Naive thymus-derived CD4-positive, alpha-beta T cell (primary cell): ENCODE results near the gene FLNC. TPM values are rescaled to one million over a fixed set of nuclear protein-coding genes. Genes with fewer than 3 reads are reported as not detected.

ENCODE experiments used
- ATAC-seq: fragments of 150-1000 bp; cut with Tn5 transposase; 2 replicates; pipeline ENCODE4 v1.10.0; 2021; ENCODE audit warnings: mild to moderate bottlenecking, moderate library complexity
- CTCF ChIA-PET: fragments of 350-600 bp; sonication (Branson Sonifier 250); formaldehyde crosslinking; loops from one replicate; lab custom pipeline; 2021; ENCODE audit warnings: antibody characterized with exemption; lab: Charles Lee
- POLR2A ChIA-PET: fragments of 350-600 bp; sonication (Branson Sonifier 250); formaldehyde crosslinking; loops from one replicate; lab custom pipeline; 2021; ENCODE audit warnings: antibody characterized with exemption, inconsistent platforms; lab: Charles Lee
- DNase-seq, 9 donors: peaks; one replicate each; pipeline versions ENCODE4 v3.0.0 to v3.0.0-alpha.2; 2020 to 2022; ENCODE audit warnings: mixed read lengths in 1 of 9
- H3K27ac ChIP-seq: one replicate; pipeline ENCODE4 v1.7.0; 2013; ENCODE audit warnings: mild to moderate bottlenecking, low read depth, low read length, moderate library complexity
- H3K27me3 ChIP-seq, 2 donors: one replicate each; pipeline ENCODE4 v1.7.0; 2013; ENCODE audit warnings: low read length in 2 of 2, mild to moderate bottlenecking in 2 of 2, moderate library complexity in 2 of 2; ENCODE audit not compliant: control insufficient read depth in 2 of 2, insufficient read depth in 2 of 2
- H3K36me3 ChIP-seq, 3 experiments: 1 replicate in 2 of 3; 2 replicates in 1 of 3; pipeline ENCODE4 v1.7.0; 2013; ENCODE audit warnings: low read length in 3 of 3, mild to moderate bottlenecking in 3 of 3, moderate library complexity in 1 of 3; ENCODE audit not compliant: insufficient read depth in 3 of 3, control insufficient read depth in 2 of 3
- H3K4me1 ChIP-seq, 2 donors: one replicate each; pipeline ENCODE4 v1.7.0; 2013; ENCODE audit warnings: low read length in 2 of 2, mild to moderate bottlenecking in 2 of 2, moderate library complexity in 1 of 2; ENCODE audit not compliant: control insufficient read depth in 2 of 2, insufficient read depth in 2 of 2
- H3K4me3 ChIP-seq: 2 replicates; pipeline ENCODE4 v1.7.0; 2013; ENCODE audit warnings: mild to moderate bottlenecking, low read length
- H3K9me3 ChIP-seq, 3 experiments: 1 replicate in 2 of 3; 2 replicates in 1 of 3; pipeline ENCODE4 v1.7.0; 2013; ENCODE audit warnings: low read length in 3 of 3; ENCODE audit not compliant: control insufficient read depth in 2 of 3
- H3K27ac Mint-ChIP-seq, 9 donors: one replicate each; pipeline ENCODE4 v1.8.0; 2020 to 2022; ENCODE audit warnings: mixed read lengths in 9 of 9, mild to moderate bottlenecking in 8 of 9, moderate library complexity in 5 of 9, inconsistent platforms in 2 of 9
- H3K27me3 Mint-ChIP-seq, 5 donors: one replicate each; pipeline ENCODE4 v1.8.0; 2021 to 2022; ENCODE audit warnings: mixed read lengths in 5 of 5, mild to moderate bottlenecking in 1 of 5
- H3K36me3 Mint-ChIP-seq, 5 donors: one replicate each; pipeline ENCODE4 v1.8.0; 2020 to 2022; ENCODE audit warnings: mixed read lengths in 5 of 5, mild to moderate bottlenecking in 3 of 5, inconsistent platforms in 1 of 5
- H3K4me1 Mint-ChIP-seq, 7 donors: one replicate each; pipeline ENCODE4 v1.8.0; 2020 to 2022; ENCODE audit warnings: mixed read lengths in 7 of 7, mild to moderate bottlenecking in 3 of 7, inconsistent platforms in 1 of 7
- H3K4me3 Mint-ChIP-seq, 10 donors: one replicate each; pipeline ENCODE4 v1.8.0; 2020 to 2022; ENCODE audit warnings: mild to moderate bottlenecking in 10 of 10, mixed read lengths in 10 of 10, moderate library complexity in 6 of 10, inconsistent platforms in 2 of 10
- H3K9me3 Mint-ChIP-seq, 11 donors: one replicate each; pipeline ENCODE4 v1.8.0; 2020 to 2022; ENCODE audit warnings: mixed read lengths in 11 of 11, mild to moderate bottlenecking in 4 of 11, inconsistent platforms in 1 of 11, moderate library complexity in 1 of 11
- intact Hi-C, 2 donors: fragments of 100-400 bp; cut with micrococcal nuclease; formaldehyde crosslinking; loops; one replicate each; pipeline ENCODE4 v1.15.1; 2023
- polyA plus RNA-seq, 2 donors: library from polyadenylated mRNA; unstranded; fragments of 300-500 nt; fragmentation: Illumina TruSeq; gene quantifications; one replicate each; pipeline ENCODE4 v1.2.3, GENCODE V29; 2021
- total RNA-seq, 6 experiments: library from RNA in 5 of 6; stranded (reverse) in 5 of 6; gene quantifications; 1 replicate in 5 of 6; 2 replicates in 1 of 6; pipeline ENCODE4 v1.2.3 and lab custom pipeline; 2021 to 2026

Gene FLNC
- total and polyA plus RNA-seq, 7 experiments from 2014 or later = 0.05 to 0.19 TPM; not detected in 5

DNA sequence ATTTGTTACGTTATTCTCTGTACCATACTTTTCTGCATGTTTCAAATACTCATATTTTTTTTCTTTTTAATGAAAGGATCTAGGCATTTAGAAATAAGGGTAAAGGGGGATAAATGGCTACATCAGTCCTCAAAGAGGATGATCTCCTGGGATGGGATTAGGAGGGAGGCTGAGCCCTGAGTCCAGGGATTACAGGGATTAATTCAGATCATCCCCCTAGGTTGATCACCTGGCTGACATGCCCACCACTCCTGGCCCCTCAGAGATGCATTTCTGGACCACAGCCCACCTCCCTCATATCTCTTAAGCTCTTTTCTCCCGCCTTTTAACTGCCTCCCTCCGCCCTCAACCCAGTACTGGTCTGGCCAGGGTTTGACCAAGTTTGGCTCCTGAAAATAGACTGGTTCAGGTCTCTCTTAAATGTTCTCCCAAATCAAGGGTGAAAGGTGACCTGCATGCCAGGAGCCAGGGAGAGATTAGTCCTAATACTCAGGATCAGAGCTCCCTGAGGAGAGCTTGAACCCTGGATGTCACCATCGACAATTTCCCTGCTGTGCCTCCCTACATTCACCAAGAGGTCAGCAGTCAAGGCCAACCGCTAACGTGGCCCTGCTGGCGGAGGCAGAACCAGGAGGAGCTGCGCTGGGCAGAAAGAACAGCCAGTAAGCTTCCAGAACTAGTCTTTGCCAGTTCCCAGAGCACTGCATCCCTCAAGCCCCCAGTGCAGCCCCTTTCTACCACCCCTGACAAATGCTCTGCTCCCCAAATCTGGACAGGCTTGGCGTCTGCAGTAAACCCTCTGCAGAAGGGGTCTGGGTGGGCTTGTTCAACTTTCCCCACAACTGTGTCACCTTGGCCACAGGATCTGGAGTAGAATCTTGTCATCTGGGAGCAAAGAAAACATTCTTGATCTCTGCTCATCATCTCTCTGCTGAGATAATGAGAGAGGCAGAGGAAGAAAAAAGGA is 41.5 kb upstream of the FLNC start:
- Mint-ChIP-seq H3K27me3 (peaks cover 0 to 49% (median 0%) of the 10 kb centered on the region in 5 donors), H3K4me3 (peak overlapping the region in 8 of 10 donors; percentile 10 to 92 (median 82)), H3K4me1 (peaks cover 6 to 25% (median 11%) of the 10 kb centered on the region in 7 donors), H3K9me3 (no peaks in the 10 kb centered on the region), H3K27ac (peak overlapping the region in 7 of 9 donors; percentile 51 to 87 (median 79)), H3K36me3 (no peaks in the 10 kb centered on the region)
- no peak for DNase-seq
- H3K4me1 ChIP-seq = peaks cover 0 to 3% of the 10 kb centered on the region in 2 donors
- H3K27me3 ChIP-seq = no peaks in the 10 kb centered on the region
- CTCF ChIA-PET = no interaction called here
- H3K9me3 ChIP-seq = no peaks in the 10 kb centered on the region
- POLR2A ChIA-PET = interaction anchor here (0.6 kb wide), 1 partner anchor 25 kb away, joined by 6 read pairs; no protein-coding TSS in a partner anchor
- no peak overlapping the region for H3K4me3 ChIP-seq
- H3K36me3 ChIP-seq = peaks cover 0 to 3% (median 0%) of the 10 kb centered on the region in 3 experiments
- H3K27ac ChIP-seq = no peak overlapping the region
- intact Hi-C loops = no loop called here
- no peak for ATAC-seq

DNA sequence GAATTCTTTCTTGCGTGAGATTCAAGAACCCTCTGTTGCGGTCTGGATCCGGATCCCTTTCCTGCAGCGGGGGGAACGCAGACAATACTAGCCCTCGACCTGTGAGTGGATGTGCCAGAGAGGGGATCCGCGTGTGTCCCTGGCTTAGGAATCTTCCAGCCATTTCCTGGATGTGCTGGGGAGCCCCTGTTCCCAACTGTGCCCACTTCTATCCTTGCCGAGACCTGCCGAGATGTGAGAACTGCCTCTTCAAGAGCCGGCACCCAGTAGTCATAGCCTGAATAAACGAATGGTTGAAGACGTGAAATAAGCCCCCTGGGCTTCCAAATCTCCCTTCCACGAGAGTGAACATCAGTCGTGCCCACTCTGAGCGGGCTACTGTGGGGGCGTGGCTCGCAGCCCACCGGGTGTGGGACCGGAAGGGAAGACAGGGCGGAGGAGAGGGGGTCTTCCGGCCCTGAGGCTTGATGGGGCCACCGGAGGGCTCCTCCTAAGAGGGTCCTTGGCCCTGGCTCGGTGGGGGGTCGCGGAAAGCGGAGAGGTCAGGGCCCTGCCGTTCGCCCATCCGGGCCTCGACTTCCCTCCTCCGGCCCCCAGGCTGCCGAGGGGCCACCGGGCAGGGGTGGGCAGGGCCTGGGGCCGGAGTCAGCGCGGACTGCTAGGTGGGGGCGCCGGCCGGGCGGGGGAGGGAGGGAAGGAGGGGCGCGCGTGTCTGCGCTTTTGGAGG is 39.7 kb upstream of the FLNC start:
- ATAC-seq = no peak

DNA sequence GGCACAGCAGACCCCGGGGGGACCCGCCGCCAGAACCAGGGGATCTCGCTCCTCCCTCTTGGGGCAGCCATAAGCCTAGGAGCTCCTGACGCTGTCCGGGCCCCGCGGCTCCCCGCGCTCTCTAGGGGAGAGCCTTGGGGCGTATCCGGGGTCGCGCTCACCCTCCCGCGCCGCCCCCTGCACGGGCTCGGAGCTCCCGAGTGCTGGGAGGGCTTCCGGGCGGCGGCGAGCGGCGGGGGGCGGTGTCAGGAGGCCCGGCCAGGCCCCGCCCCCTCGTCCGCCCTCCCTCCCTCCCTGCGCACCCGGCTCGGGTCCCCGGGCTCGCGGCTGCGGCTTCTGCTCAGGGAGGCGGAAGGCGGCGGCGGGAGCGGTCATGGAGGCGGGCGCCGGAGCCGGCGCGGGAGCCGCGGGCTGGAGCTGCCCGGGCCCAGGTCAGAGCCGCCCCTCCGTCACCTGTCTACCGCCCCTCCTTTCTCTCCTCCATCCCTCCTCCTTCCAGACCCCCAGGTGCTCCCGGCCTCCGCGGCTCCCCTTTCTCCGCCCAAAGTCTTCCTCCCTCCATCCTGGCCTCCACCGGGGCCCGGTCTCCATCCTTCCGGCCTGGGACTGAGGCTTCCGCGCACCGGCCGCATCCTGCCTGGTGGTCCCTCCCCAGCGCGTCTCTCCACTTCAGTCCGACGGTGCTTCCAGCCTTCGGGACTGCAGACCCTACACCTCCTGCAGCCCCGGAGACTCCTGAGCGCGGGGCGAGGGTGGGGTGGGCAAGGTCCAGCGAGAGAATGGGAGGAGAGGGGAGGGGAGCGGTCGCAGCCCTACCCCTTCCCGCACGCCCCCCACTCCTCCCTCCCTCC is 38.9 kb upstream of the FLNC start, which contains the start of gene CCDC136:
CCDC136 (plus strand) TSS at position 848 of the 851 bp plus-strand sequence. CDS start 444 bp downstream, outside the sequence.
- H3K4me1 ChIP-seq = peaks cover 0 to 3% of the 10 kb centered on the region in 2 donors
- peak within 1 kb of the TSS; percentile 62 to 90 (median 80) for H3K4me3 Mint-ChIP-seq
- ATAC-seq (peak; percentile 95), DNase-seq (peak; percentile 67 to 82 (median 76))
- peak within 1 kb of the TSS in 5 of 9 donors; percentile 19 to 80 (median 56) for H3K27ac Mint-ChIP-seq
- peak within 1 kb of the TSS; percentile 64 for H3K4me3 ChIP-seq
- peaks cover 0 to 3% (median 0%) of the 10 kb centered on the region in 3 experiments for H3K36me3 ChIP-seq
- intact Hi-C loops = loop anchor here (1.0 to 5.0 kb wide), 4 partner anchors 51 to 71 kb away; partner anchors contain the start of genes ATP6V1F (in 2 of the 2) and CALU (in 2 of the 2)
- no peaks in the 10 kb centered on the region for H3K27me3 ChIP-seq
- CTCF ChIA-PET = no interaction called here
- H3K9me3 ChIP-seq = no peaks in the 10 kb centered on the region
- H3K27me3 Mint-ChIP-seq = peaks cover 0 to 36% (median 0%) of the 10 kb centered on the region in 5 donors
- peak within 1 kb of the TSS; percentile 68 for H3K27ac ChIP-seq
- no peaks in the 10 kb centered on the region for H3K9me3 Mint-ChIP-seq
- peaks cover 6 to 29% (median 12%) of the 10 kb centered on the region in 7 donors for H3K4me1 Mint-ChIP-seq
- peaks cover 0 to 8% (median 0%) of the 10 kb centered on the region in 5 donors for H3K36me3 Mint-ChIP-seq
- POLR2A ChIA-PET = interaction anchor here (0.6 to 1.1 kb wide), 4 partner anchors 10 to 72 kb away, joined by 4 read pairs; partner anchors contain the start of genes ATP6V1F and CALU

More for the DNA sequence above, 39.7 kb upstream of the FLNC start:
- H3K4me3 Mint-ChIP-seq = peak overlapping the region; percentile 68 to 92 (median 86)
- Histone ChIP-seq H3K4me1 (peaks cover 0 to 3% of the 10 kb centered on the region in 2 donors), H3K27ac (peak overlapping the region; percentile 68), H3K36me3 (peaks cover 0 to 3% (median 0%) of the 10 kb centered on the region in 3 experiments), H3K4me3 (peak overlapping the region; percentile 58), H3K9me3 (no peaks in the 10 kb centered on the region), H3K27me3 (no peaks in the 10 kb centered on the region)
- H3K36me3 Mint-ChIP-seq = peaks cover 0 to 4% (median 0%) of the 10 kb centered on the region in 5 donors
- H3K27ac Mint-ChIP-seq = peak overlapping the region; percentile 54 to 94 (median 82)
- CTCF ChIA-PET = no interaction called here
- no peaks in the 10 kb centered on the region for H3K9me3 Mint-ChIP-seq
- peaks cover 0 to 44% (median 0%) of the 10 kb centered on the region in 5 donors for H3K27me3 Mint-ChIP-seq
- peaks cover 6 to 29% (median 12%) of the 10 kb centered on the region in 7 donors for H3K4me1 Mint-ChIP-seq
- intact Hi-C loops = loop anchor here (1.0 to 5.0 kb wide), 4 partner anchors 51 to 72 kb away; partner anchors contain the start of genes ATP6V1F (in 2 of the 2) and CALU (in 2 of the 2)
- DNase-seq = peak in 4 of 9 donors; percentile 6 to 20 (median 12)
- POLR2A ChIA-PET = interaction anchor here (1.1 kb wide), 1 partner anchor 72 kb away, joined by 4 read pairs; the partner anchor contains the start of gene ATP6V1F

DNA sequence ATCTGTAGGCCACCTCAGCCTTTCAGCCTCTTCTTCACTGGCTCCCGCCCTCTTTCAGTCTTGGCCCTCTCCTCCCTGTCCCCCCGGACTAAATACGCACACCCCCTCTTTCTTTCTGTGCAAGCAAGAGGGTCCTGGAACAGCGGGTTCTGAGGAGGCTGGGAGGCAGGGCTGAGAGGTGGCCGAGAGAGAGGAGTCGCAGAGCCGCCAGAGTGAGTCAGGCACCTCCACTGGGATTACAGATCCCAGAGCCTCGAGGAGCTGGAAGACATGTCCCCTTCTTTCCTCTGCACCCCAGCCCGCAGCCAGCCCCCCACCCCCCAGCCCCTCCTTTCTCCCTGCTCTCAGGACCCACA is 38.3 kb upstream of the FLNC start:
- Mint-ChIP-seq H3K4me1 (peaks cover 6 to 29% (median 12%) of the 10 kb centered on the region in 7 donors), H3K27ac (peak overlapping the region in 2 of 9 donors; percentile 19 to 80), H3K4me3 (peak overlapping the region; percentile 27 to 90 (median 80)), H3K9me3 (no peaks in the 10 kb centered on the region), H3K27me3 (peaks cover 0 to 32% (median 0%) of the 10 kb centered on the region in 5 donors), H3K36me3 (peaks cover 0 to 9% (median 0%) of the 10 kb centered on the region in 5 donors)
- Histone ChIP-seq H3K4me1 (peaks cover 0 to 3% of the 10 kb centered on the region in 2 donors), H3K36me3 (peaks cover 0 to 3% (median 0%) of the 10 kb centered on the region in 3 experiments), H3K4me3 (peak overlapping the region; percentile 64), H3K9me3 (no peaks in the 10 kb centered on the region), H3K27me3 (no peaks in the 10 kb centered on the region), H3K27ac (peak overlapping the region; percentile 68)
- intact Hi-C loops = loop anchor here (1.0 to 5.0 kb wide), 4 partner anchors 50 to 70 kb away; partner anchors contain the start of genes ATP6V1F (in 2 of the 2) and CALU (in 2 of the 2)
- no peak for ATAC-seq
- no peak for DNase-seq
- CTCF ChIA-PET = no interaction called here
- POLR2A ChIA-PET = no interaction called here

DNA sequence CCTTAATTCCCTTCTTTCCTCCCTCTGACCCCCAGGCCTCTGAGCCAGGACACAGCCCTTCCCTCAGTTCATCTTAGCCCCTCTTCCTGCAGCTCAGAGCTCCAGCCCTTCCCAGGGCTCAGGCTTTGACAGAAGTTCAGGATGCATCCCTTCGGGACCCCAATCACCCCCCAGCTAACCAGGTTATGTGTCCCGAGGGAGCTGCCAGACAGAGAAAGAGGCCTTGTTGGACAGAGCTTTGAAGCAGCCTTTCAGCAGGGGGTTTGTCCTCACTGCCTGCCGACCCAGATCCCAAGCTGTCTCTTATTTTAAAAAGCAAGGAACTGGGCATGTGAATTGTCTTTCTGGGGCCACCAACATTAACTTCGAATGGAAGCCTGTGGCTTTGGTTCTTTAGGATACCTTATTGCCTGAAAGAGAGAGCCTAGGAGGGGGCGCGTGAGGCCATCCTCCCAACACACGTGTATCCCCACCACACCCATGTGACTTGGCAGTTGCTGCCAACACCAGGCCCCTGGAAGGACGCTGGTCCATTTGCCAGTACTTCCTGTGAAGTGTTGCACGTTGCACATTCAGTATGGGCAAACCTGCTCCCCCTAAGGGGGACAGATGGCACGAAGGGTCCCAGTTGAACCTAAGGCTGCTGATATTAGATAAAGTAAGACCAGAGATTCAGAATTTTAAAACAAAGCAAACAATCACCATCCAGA is 37.6 kb upstream of the FLNC start:
- Histone ChIP-seq H3K4me1 (peaks cover 0 to 3% of the 10 kb centered on the region in 2 donors), H3K27ac (no peak overlapping the region), H3K27me3 (no peaks in the 10 kb centered on the region), H3K9me3 (no peaks in the 10 kb centered on the region), H3K36me3 (peaks cover 0 to 3% (median 0%) of the 10 kb centered on the region in 3 experiments), H3K4me3 (no peak overlapping the region)
- H3K27me3 Mint-ChIP-seq = peaks cover 0 to 28% (median 0%) of the 10 kb centered on the region in 5 donors
- intact Hi-C loops = loop anchor here (5.0 kb wide), 3 partner anchors 50 to 70 kb away; partner anchors contain the start of genes ATP6V1F (in 2 of the 2) and CALU (in 1 of the 2)
- DNase-seq (no peak), ATAC-seq (no peak)
- no peaks in the 10 kb centered on the region for H3K9me3 Mint-ChIP-seq
- H3K4me3 Mint-ChIP-seq = peak overlapping the region; percentile 38 to 90 (median 72)
- CTCF ChIA-PET = no interaction called here
- peak overlapping the region in 2 of 9 donors; percentile 38 to 56 for H3K27ac Mint-ChIP-seq
- H3K36me3 Mint-ChIP-seq = peaks cover 0 to 15% (median 5%) of the 10 kb centered on the region in 5 donors
- peaks cover 6 to 29% (median 12%) of the 10 kb centered on the region in 7 donors for H3K4me1 Mint-ChIP-seq
- POLR2A ChIA-PET = no interaction called here
